ENCODE measurements around the gene SCNN1A. TPM values are rescaled to one million over a fixed set of nuclear protein-coding genes. Genes with fewer than 3 reads are reported as not detected.
A peak's percentile ranks its signal among the peaks of the same experiment; 100 is the strongest.

SCNN1A gene
- total RNA-seq, result 100 to 1,000 TPM in 3 of 4 donors, 10 to 100 TPM in 1; 74.6 to 139 (median 119) TPM

DNA sequence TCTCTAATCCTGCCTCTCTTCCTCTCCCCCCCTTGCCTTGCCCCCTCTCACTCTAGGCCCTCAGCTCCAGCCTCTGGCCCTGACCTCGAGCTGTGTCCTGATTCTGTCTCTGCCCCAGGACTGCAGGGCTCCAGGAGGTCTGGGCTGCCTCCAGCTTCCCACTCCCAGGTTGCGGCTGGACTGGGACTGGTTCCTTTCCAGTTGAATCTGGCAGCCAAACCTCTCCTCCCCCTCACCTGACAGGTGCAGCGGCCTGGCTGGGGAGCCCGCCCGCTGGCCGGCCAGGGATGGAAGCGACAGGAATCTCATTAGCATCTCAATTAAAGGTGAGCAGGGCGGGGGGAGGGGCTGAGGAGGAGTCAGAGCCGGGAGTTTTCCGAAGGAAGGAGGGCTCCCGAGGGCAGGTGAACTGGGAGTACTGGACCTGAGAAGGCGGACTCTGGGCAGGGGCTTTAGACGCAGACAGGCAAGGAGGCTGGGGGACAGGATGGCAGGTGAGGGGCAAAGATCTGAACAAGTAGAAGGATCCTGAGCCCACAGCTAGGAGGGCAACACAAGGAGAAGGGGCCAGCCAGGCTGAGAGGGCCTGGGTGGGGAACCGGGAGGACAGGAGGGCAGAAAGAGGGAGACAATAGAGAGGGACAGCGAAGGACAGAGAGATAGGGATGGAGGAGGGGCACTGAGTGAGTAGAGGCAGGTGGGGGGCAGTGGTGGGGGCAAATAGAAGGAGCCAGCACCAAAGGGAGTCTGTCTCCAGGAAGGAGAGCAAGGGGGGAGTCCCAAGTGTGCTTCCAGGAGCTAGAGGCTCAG lies at the start of gene SCNN1A:
Gene SCNN1A, minus strand, starts transcription at position 295 of the 810 bp plus-strand sequence. CDS start 780 bp downstream, outside the sequence.
- WGBS, 2 donors, result 48 to 74% methylated on average over 15 of the region's 15 CpGs
- DNase-seq (ENCODE audit: low spot score in 2 of 2), result peak in 1 of 2 donors; percentile 88
- intact Hi-C loops (cut with DNase I; ENCODE audit: low total_unique reads), result loop anchor here (5.0 kb wide), 1 partner anchor 38 kb away; no protein-coding TSS in a partner anchor
- no peak within 1 kb of the TSS for H3K4me3 ChIP-seq (ENCODE audit: low read depth, poor library complexity, severe bottlenecking)
- TF ChIP-seq, protein P1, sequence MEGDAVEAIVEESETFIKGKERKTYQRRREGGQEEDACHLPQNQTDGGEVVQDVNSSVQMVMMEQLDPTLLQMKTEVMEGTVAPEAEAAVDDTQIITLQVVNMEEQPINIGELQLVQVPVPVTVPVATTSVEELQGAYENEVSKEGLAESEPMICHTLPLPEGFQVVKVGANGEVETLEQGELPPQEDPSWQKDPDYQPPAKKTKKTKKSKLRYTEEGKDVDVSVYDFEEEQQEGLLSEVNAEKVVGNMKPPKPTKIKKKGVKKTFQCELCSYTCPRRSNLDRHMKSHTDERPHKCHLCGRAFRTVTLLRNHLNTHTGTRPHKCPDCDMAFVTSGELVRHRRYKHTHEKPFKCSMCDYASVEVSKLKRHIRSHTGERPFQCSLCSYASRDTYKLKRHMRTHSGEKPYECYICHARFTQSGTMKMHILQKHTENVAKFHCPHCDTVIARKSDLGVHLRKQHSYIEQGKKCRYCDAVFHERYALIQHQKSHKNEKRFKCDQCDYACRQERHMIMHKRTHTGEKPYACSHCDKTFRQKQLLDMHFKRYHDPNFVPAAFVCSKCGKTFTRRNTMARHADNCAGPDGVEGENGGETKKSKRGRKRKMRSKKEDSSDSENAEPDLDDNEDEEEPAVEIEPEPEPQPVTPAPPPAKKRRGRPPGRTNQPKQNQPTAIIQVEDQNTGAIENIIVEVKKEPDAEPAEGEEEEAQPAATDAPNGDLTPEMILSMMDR (IDR thresholded peaks at IDR 0.05), result no peak
- TF ChIP-seq POLR2A (IDR thresholded peaks at IDR 0.05), result no peak

DNA sequence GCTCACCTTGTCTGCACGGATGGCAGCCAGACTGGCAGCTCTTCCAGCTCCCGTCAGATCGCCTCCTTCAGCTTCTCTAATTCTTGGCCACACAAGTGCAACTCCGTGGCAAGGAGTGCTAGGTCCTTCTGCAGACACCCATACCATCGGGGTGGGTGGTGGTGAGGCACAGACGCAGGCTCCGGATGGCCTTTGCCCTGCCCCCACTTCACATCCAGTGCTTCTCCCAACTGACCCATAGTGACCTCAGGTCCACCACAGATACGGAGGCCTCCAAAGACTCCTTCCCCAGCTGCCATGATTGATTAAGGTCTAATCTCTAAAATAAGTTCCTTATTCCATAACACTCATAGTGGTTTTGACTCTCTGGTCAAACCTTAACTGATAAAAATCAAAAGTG lies 49.5 kb upstream of the SCNN1A start:
- WGBS, 2 donors, result 81 to 92% methylated on average over 8 of the region's 8 CpGs
- intact Hi-C loops (cut with DNase I; ENCODE audit: low total_unique reads), result loop anchor here (5.0 kb wide), 2 partner anchors 42 to 112 kb away; no protein-coding TSS in a partner anchor
- no peak for TF ChIP-seq POLR2A (IDR thresholded peaks at IDR 0.05)
- TF ChIP-seq, protein P1 (IDR thresholded peaks at IDR 0.05), result no peak
- no peak for DNase-seq (ENCODE audit: low spot score in 2 of 2)
- no peak overlapping the region for H3K4me3 ChIP-seq (ENCODE audit: low read depth, poor library complexity, severe bottlenecking)

GRCh38 chr12:6424008-6424347 lies 48.6 kb upstream of the SCNN1A start:
- TF ChIP-seq, protein P1 (IDR thresholded peaks at IDR 0.05), result no peak
- no peak for TF ChIP-seq POLR2A (IDR thresholded peaks at IDR 0.05)
- WGBS, 2 donors, result 38 to 39% methylated on average over 6 of the region's 6 CpGs
- no peak for DNase-seq (ENCODE audit: low spot score in 2 of 2)
- no peak overlapping the region for H3K4me3 ChIP-seq (ENCODE audit: low read depth, poor library complexity, severe bottlenecking)
- intact Hi-C loops (cut with DNase I; ENCODE audit: low total_unique reads), result loop anchor here (5.0 kb wide), 2 partner anchors 43 to 113 kb away; no protein-coding TSS in a partner anchor

DNA sequence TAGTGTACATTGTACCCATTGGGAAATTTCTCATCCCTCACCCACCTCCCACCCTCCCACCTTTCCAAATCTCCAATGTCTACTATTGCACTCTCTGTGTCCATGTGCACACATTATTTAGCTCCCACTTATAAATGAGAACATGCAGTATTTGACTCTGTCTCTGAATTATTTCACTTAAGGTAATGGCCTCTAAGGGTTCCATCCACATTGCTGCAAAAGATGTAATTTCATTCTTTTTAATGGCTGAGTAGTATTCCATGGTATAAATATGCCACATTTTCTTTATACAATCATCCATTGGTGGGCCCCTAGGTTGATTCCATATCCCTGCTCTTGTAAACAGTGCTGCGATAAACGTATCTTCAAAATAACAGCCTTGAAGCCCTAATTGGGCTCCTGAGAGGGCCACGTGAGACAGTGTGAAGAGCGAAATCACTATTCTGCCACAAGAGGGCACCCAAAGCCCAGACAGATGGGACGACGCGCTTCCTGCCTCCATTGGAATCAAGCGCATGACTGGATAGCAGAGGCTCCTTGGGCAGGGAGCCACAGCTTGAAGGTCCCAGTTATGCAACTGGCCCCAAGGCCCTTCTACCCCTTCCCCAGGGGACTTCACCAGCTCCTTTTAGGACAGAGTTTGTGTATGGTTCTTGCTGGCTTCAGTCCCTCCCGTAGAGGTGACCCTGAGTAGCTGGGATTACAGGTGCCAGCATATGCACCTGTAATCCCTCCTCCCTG lies 48.1 kb upstream of the SCNN1A start:
- intact Hi-C loops (cut with DNase I; ENCODE audit: low total_unique reads), result loop anchor here (5.0 kb wide), 2 partner anchors 44 to 114 kb away; no protein-coding TSS in a partner anchor
- no peak for TF ChIP-seq POLR2A (IDR thresholded peaks at IDR 0.05)
- TF ChIP-seq, protein P1 (IDR thresholded peaks at IDR 0.05), result peak in 1 of 3 donors; percentile 56
- WGBS, 2 donors, result 3 to 6% methylated on average over 9 of the region's 9 CpGs
- DNase-seq (ENCODE audit: low spot score in 2 of 2), result peak; percentile 87 to 96
- H3K4me3 ChIP-seq (ENCODE audit: low read depth, poor library complexity, severe bottlenecking), result no peak overlapping the region

- no peak overlapping the region for H3K4me3 ChIP-seq (ENCODE audit: low read depth, poor library complexity, severe bottlenecking)
- no peak for DNase-seq (ENCODE audit: low spot score in 2 of 2)
- 58 to 74% methylated on average over 4 of the region's 4 CpGs for WGBS, 2 donors
- TF ChIP-seq, protein P1 (IDR thresholded peaks at IDR 0.05), result no peak
- no peak for TF ChIP-seq POLR2A (IDR thresholded peaks at IDR 0.05)
- intact Hi-C loops (cut with DNase I; ENCODE audit: low total_unique reads), result loop anchor here (5.0 kb wide), 2 partner anchors 47 to 117 kb away; no protein-coding TSS in a partner anchor
Measured at GRCh38 chr12:6420364-6420763, 45.0 kb upstream of the SCNN1A start.
